ENCODE data around the gene CHN1. TPM values are rescaled to one million over a fixed set of nuclear protein-coding genes. Genes with fewer than 3 reads are reported as not detected.

Gene CHN1
- total RNA-seq, 1 donor from 2014 or later, result 32.7 TPM

- DNase-seq (ENCODE audit: low spot score in 2 of 2, unreplicated experiment in 2 of 2), result no peak
- no peaks in the 10 kb centered on the region for H3K4me1 Mint-ChIP-seq
- no peak overlapping the region for H3K4me3 Mint-ChIP-seq
- peaks cover 22% of the 10 kb centered on the region for H3K9me3 Mint-ChIP-seq
- no peak overlapping the region for H3K27ac Mint-ChIP-seq
- TF ChIP-seq, protein P1, sequence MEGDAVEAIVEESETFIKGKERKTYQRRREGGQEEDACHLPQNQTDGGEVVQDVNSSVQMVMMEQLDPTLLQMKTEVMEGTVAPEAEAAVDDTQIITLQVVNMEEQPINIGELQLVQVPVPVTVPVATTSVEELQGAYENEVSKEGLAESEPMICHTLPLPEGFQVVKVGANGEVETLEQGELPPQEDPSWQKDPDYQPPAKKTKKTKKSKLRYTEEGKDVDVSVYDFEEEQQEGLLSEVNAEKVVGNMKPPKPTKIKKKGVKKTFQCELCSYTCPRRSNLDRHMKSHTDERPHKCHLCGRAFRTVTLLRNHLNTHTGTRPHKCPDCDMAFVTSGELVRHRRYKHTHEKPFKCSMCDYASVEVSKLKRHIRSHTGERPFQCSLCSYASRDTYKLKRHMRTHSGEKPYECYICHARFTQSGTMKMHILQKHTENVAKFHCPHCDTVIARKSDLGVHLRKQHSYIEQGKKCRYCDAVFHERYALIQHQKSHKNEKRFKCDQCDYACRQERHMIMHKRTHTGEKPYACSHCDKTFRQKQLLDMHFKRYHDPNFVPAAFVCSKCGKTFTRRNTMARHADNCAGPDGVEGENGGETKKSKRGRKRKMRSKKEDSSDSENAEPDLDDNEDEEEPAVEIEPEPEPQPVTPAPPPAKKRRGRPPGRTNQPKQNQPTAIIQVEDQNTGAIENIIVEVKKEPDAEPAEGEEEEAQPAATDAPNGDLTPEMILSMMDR (IDR thresholded peaks at IDR 0.05; ENCODE audit: unreplicated experiment), result no peak
- no peaks in the 10 kb centered on the region for H3K27me3 Mint-ChIP-seq (ENCODE audit: low read depth)
- no peaks in the 10 kb centered on the region for H3K36me3 Mint-ChIP-seq
These were observed 33.9 kb upstream of the CHN1 start for GRCh38 chr2:175039031-175039430.

DNA sequence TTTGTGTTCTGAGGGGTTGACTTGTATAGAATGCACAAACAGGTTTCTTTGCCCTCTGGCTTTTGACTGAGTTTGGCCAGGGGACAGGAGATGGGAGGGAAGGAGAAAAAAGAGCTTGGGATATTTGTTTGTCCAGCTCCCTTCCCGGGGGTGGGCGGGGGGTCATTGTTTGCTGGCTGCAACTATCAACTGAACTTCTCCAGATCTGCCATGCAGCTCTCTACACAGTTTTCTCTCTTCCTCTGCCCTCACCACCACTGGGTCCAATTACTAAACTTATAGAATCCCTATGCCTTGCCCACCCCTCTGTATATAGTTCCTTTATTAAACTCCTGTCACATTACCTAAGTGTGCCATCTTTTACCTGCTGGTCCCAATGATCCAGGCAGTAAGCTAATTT is 32.8 kb upstream of the CHN1 start:
- no peak overlapping the region for H3K4me3 Mint-ChIP-seq
- peaks cover 13% of the 10 kb centered on the region for H3K9me3 Mint-ChIP-seq
- H3K27ac Mint-ChIP-seq, result no peak overlapping the region
- DNase-seq (ENCODE audit: low spot score in 2 of 2, unreplicated experiment in 2 of 2), result no peak
- TF ChIP-seq, protein P1 (IDR thresholded peaks at IDR 0.05; ENCODE audit: unreplicated experiment), result no peak
- H3K36me3 Mint-ChIP-seq, result no peaks in the 10 kb centered on the region
- H3K27me3 Mint-ChIP-seq (ENCODE audit: low read depth), result no peaks in the 10 kb centered on the region
- H3K4me1 Mint-ChIP-seq, result no peaks in the 10 kb centered on the region

- DNase-seq (ENCODE audit: low spot score in 2 of 2, unreplicated experiment in 2 of 2), result no peak
- H3K9me3 Mint-ChIP-seq, result peaks cover 1% of the 10 kb centered on the region
- TF ChIP-seq, protein P1 (IDR thresholded peaks at IDR 0.05; ENCODE audit: unreplicated experiment), result peak; percentile 83
These were observed 31.4 kb upstream of the CHN1 start for GRCh38 chr2:175036582-175037018.

GRCh38 chr2:175035806-175036205 is 30.6 kb upstream of the CHN1 start:
- H3K4me3 Mint-ChIP-seq, result no peak overlapping the region
- no peaks in the 10 kb centered on the region for H3K36me3 Mint-ChIP-seq

More at GRCh38 chr2:175036582-175037018, 31.4 kb upstream of the CHN1 start:
- H3K27me3 Mint-ChIP-seq (ENCODE audit: low read depth), result no peaks in the 10 kb centered on the region
- H3K4me1 Mint-ChIP-seq, result no peaks in the 10 kb centered on the region
- H3K4me3 Mint-ChIP-seq, result no peak overlapping the region
- no peak overlapping the region for H3K27ac Mint-ChIP-seq
- H3K36me3 Mint-ChIP-seq, result no peaks in the 10 kb centered on the region

GRCh38 chr2:175034716-175035115 is 29.5 kb upstream of the CHN1 start:
- no peaks in the 10 kb centered on the region for H3K9me3 Mint-ChIP-seq
- H3K4me3 Mint-ChIP-seq, result no peak overlapping the region
- DNase-seq (ENCODE audit: low spot score in 2 of 2, unreplicated experiment in 2 of 2), result no peak
- TF ChIP-seq, protein P1 (IDR thresholded peaks at IDR 0.05; ENCODE audit: unreplicated experiment), result no peak
- no peaks in the 10 kb centered on the region for H3K27me3 Mint-ChIP-seq (ENCODE audit: low read depth)
- no peak overlapping the region for H3K27ac Mint-ChIP-seq
- H3K36me3 Mint-ChIP-seq, result no peaks in the 10 kb centered on the region
- no peaks in the 10 kb centered on the region for H3K4me1 Mint-ChIP-seq

More at GRCh38 chr2:175035806-175036205, 30.6 kb upstream of the CHN1 start:
- Mint-ChIP-seq H3K9me3 (no peaks in the 10 kb centered on the region), H3K27me3 (ENCODE audit: low read depth) (no peaks in the 10 kb centered on the region), H3K4me1 (no peaks in the 10 kb centered on the region), H3K27ac (no peak overlapping the region)
- no peak for DNase-seq (ENCODE audit: low spot score in 2 of 2, unreplicated experiment in 2 of 2)
- TF ChIP-seq, protein P1 (IDR thresholded peaks at IDR 0.05; ENCODE audit: unreplicated experiment), result no peak
